ENCODE results near the gene TRAPPC4.

DNA sequence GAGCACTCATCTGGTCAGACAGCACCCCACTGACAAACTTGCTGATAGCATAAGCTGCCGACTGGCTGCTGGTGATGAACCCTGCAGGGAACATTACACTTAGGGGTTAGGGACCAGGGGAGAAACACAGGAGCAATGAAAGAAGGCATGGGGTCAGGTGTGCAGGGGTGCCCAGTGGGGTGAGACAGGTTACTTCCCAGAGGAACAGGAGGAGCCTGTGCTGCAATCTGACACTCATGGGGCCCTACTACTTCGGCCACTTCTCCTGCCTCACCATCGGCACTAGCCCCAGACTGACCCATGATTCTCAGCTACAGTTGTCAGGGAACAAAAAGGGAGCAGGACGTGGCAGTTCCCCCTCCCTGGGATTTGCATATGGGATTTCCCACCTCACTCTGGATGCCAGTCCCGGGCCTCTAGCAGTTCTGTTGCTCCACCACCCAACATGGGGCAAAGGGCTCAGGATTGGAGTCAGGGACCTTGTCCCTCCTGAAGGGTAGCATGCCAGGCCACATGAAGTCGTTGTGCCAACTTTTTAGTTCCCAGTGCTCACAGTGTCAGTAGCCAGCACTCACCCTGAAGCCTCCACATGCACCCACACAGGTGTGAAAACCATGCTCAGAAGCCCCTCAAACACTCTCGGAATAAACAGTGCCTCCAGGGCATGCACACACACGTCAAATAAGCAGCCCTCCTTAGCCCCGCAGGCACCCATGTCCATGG is 9.9 kb downstream of the TRAPPC4 start:
- TF ChIP-seq SUZ12 (IDR thresholded peaks at IDR 0.05) (no peak), ZNF384 (IDR thresholded peaks at IDR 0.05) (no peak), CTBP1 (IDR thresholded peaks at IDR 0.05; ENCODE audit: borderline replicate concordance) (no peak), FOXA1 (IDR thresholded peaks at IDR 0.05) (no peak), L3MBTL2 (conservative IDR thresholded peaks at IDR 0.05) (no peak), HDGF (IDR thresholded peaks at IDR 0.05; ENCODE audit: borderline replicate concordance) (no peak), SP1 (IDR thresholded peaks at IDR 0.05) (no peak), FOXK2 (IDR thresholded peaks at IDR 0.05) (no peak), TARDBP (IDR thresholded peaks at IDR 0.05) (no peak), FOXM1 (IDR thresholded peaks at IDR 0.05; ENCODE audit: borderline replicate concordance) (no peak), NFRKB (IDR thresholded peaks at IDR 0.05) (no peak), ELF4 (IDR thresholded peaks at IDR 0.05) (no peak)
- TF ChIP-seq, protein P1, sequence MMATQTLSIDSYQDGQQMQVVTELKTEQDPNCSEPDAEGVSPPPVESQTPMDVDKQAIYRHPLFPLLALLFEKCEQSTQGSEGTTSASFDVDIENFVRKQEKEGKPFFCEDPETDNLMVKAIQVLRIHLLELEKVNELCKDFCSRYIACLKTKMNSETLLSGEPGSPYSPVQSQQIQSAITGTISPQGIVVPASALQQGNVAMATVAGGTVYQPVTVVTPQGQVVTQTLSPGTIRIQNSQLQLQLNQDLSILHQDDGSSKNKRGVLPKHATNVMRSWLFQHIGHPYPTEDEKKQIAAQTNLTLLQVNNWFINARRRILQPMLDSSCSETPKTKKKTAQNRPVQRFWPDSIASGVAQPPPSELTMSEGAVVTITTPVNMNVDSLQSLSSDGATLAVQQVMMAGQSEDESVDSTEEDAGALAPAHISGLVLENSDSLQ (IDR thresholded peaks at IDR 0.05) = no peak
